Progenitor cell of endocrine pancreas (in vitro differentiated cells): Measurements from ENCODE around the gene ZDHHC18. TPM values are rescaled to one million over a fixed set of nuclear protein-coding genes. Genes with fewer than 3 reads are reported as not detected.

Experiments used
- DNase-seq: peaks from one replicate; pipeline ENCODE4 v3.0.0; 2021; ENCODE audit warnings: low spot score; ENCODE audit not compliant: unreplicated experiment
- H3K27ac Mint-ChIP-seq: 2 replicates; pipeline ENCODE4 v1.8.0; 2021; ENCODE audit warnings: mild to moderate bottlenecking, moderate library complexity, mixed read lengths
- H3K27me3 Mint-ChIP-seq: 2 replicates; pipeline ENCODE4 v1.8.0; 2021; ENCODE audit warnings: mixed read lengths
- H3K36me3 Mint-ChIP-seq: 2 replicates; pipeline ENCODE4 v1.8.0; 2022; ENCODE audit warnings: mixed read lengths; ENCODE audit not compliant: insufficient read depth
- H3K4me1 Mint-ChIP-seq: 2 replicates; pipeline ENCODE4 v1.8.0; 2021; ENCODE audit warnings: low read depth, mixed read lengths
- H3K4me3 Mint-ChIP-seq: 2 replicates; pipeline ENCODE4 v1.8.0; 2021; ENCODE audit warnings: low read depth, mild to moderate bottlenecking, moderate library complexity, mixed read lengths
- H3K9me3 Mint-ChIP-seq: 2 replicates; pipeline ENCODE4 v1.8.0; 2021; ENCODE audit warnings: low read depth, mixed read lengths
- total RNA-seq: library from RNA; stranded (reverse); gene quantifications from 2 replicates; pipeline ENCODE4 v1.2.1, GENCODE V29; 2021
- TF ChIP-seq, protein P1 (sequence below): fragments of 200-600 bp; sonication (generic); IDR thresholded peaks from one replicate; pipeline ENCODE4 v1.5.0; 2021; ENCODE audit warnings: antibody characterized with exemption, mild to moderate bottlenecking; ENCODE audit not compliant: unreplicated experiment

Gene ZDHHC18
- total RNA-seq, 1 donor from 2014 or later, result 26.1 TPM

DNA sequence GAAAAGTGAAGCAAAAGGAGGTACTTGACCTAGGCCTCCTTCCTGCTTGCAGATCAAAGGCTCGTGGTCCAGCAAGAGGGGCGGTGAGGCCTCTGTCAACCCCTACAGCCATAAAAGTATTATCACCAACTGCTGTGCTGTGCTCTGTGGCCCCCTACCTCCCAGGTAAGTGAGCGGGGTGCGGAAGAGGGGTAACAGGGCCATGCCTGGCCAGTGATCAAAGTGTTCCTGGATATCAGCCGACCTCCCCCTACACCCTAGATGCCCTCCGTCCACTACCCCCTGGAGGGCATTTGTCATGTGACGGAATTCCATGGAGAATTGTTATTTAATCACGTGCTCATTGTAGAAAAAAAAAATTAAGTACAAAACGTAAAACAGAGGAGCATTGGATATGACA lies 26.2 kb downstream of the ZDHHC18 start:
- DNase-seq, result no peak
- Mint-ChIP-seq H3K27ac (no peak overlapping the region), H3K36me3 (peaks cover 21% of the 10 kb centered on the region), H3K4me3 (no peak overlapping the region), H3K9me3 (no peaks in the 10 kb centered on the region), H3K4me1 (no peaks in the 10 kb centered on the region), H3K27me3 (no peaks in the 10 kb centered on the region)
- TF ChIP-seq, protein P1, sequence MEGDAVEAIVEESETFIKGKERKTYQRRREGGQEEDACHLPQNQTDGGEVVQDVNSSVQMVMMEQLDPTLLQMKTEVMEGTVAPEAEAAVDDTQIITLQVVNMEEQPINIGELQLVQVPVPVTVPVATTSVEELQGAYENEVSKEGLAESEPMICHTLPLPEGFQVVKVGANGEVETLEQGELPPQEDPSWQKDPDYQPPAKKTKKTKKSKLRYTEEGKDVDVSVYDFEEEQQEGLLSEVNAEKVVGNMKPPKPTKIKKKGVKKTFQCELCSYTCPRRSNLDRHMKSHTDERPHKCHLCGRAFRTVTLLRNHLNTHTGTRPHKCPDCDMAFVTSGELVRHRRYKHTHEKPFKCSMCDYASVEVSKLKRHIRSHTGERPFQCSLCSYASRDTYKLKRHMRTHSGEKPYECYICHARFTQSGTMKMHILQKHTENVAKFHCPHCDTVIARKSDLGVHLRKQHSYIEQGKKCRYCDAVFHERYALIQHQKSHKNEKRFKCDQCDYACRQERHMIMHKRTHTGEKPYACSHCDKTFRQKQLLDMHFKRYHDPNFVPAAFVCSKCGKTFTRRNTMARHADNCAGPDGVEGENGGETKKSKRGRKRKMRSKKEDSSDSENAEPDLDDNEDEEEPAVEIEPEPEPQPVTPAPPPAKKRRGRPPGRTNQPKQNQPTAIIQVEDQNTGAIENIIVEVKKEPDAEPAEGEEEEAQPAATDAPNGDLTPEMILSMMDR, result no peak

- no peak overlapping the region for H3K4me3 Mint-ChIP-seq
- H3K27me3 Mint-ChIP-seq, result no peaks in the 10 kb centered on the region
- DNase-seq, result peak; percentile 84
- no peaks in the 10 kb centered on the region for H3K9me3 Mint-ChIP-seq
- no peaks in the 10 kb centered on the region for H3K4me1 Mint-ChIP-seq
- H3K36me3 Mint-ChIP-seq, result peaks cover 19% of the 10 kb centered on the region
- TF ChIP-seq, protein P1, result peak; percentile 86
- H3K27ac Mint-ChIP-seq, result no peak overlapping the region
Observed at GRCh38 chr1:26853156-26853555, 26.7 kb downstream of the ZDHHC18 start.

DNA sequence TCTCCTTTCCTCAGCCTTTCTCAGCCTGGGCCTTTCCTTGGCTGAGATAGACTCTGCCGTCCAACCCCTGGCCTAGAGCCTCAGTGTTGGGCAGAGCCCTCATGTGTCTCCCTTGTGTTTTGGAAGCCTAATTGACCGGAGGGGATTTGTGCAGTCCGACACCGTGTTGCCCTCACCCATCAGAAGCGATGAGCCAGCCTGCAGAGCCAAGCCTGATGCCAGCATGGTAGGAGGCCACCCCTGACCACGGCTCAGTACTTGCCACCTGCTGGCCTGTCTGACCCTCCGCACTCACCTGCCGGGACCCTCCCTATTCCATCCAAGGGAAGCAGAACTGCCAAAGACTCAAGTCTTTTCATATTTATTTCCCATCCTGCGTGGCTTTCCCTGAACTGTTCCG lies 27.1 kb downstream of the ZDHHC18 start:
- H3K27me3 Mint-ChIP-seq, result no peaks in the 10 kb centered on the region

GRCh38 chr1:26854906-26855305 lies 28.4 kb downstream of the ZDHHC18 start:
- Mint-ChIP-seq H3K27ac (no peak overlapping the region), H3K36me3 (peaks cover 17% of the 10 kb centered on the region), H3K27me3 (no peaks in the 10 kb centered on the region), H3K9me3 (no peaks in the 10 kb centered on the region), H3K4me3 (no peak overlapping the region), H3K4me1 (no peaks in the 10 kb centered on the region)
- DNase-seq, result no peak
- TF ChIP-seq, protein P1, result no peak

More for the DNA sequence above, 27.1 kb downstream of the ZDHHC18 start:
- H3K4me1 Mint-ChIP-seq, result no peaks in the 10 kb centered on the region
- TF ChIP-seq, protein P1, result no peak
- H3K36me3 Mint-ChIP-seq, result peaks cover 19% of the 10 kb centered on the region
- DNase-seq, result no peak
- no peak overlapping the region for H3K4me3 Mint-ChIP-seq
- no peaks in the 10 kb centered on the region for H3K9me3 Mint-ChIP-seq
- H3K27ac Mint-ChIP-seq, result no peak overlapping the region

- no peaks in the 10 kb centered on the region for H3K9me3 Mint-ChIP-seq
- no peak overlapping the region for H3K27ac Mint-ChIP-seq
- H3K36me3 Mint-ChIP-seq, result peaks cover 16% of the 10 kb centered on the region
- no peak for DNase-seq
- TF ChIP-seq, protein P1, result no peak
- no peak overlapping the region for H3K4me3 Mint-ChIP-seq
- H3K27me3 Mint-ChIP-seq, result no peaks in the 10 kb centered on the region
- H3K4me1 Mint-ChIP-seq, result no peaks in the 10 kb centered on the region
Observed at GRCh38 chr1:26855636-26856035, 29.1 kb downstream of the ZDHHC18 start.
